SK-N-SH (cell line): ENCODE results near the gene ZNF526. TPM values are rescaled to one million over a fixed set of nuclear protein-coding genes. Genes with fewer than 3 reads are reported as not detected.

Experiments
- CTCF ChIP-seq: fragments of 200-600 bp; sonication (generic); IDR thresholded peaks from 2 replicates; pipeline ENCODE4 v1.6.1; 2017; ENCODE audit warnings: antibody characterized with exemption, mild to moderate bottlenecking, moderate library complexity
- EZH2phosphoT487 ChIP-seq: fragments of 200-600 bp; sonication (generic); IDR thresholded peaks from 2 replicates; pipeline ENCODE4 v1.6.1; 2017; ENCODE audit warnings: low read depth, mixed run types, mild to moderate bottlenecking, antibody characterized with exemption, moderate library complexity, borderline replicate concordance
- FOXJ3 ChIP-seq: sonication (generic); formaldehyde crosslinking; IDR thresholded peaks from 2 replicates; pipeline ENCODE4 v1.5.1; 2020; ENCODE audit warnings: mild to moderate bottlenecking, missing genetic modification reagents
- IRF3 ChIP-seq: fragments of 150-350 bp; IDR thresholded peaks from 2 replicates; pipeline ENCODE4 v1.6.1; 2016; ENCODE audit warnings: mild to moderate bottlenecking, low read depth, low read length
- JUND ChIP-seq: IDR thresholded peaks from 2 replicates; pipeline ENCODE4 v1.4.0; 2012
- MXI1 ChIP-seq: IDR thresholded peaks from 2 replicates; pipeline ENCODE4 v1.6.1; 2012; ENCODE audit warnings: mild to moderate bottlenecking, low read depth, low read length, improper control_type of control experiment
- NFIC ChIP-seq: IDR thresholded peaks from 2 replicates; pipeline ENCODE4 v1.4.0; 2012; ENCODE audit warnings: borderline replicate concordance
- PBX3 ChIP-seq: IDR thresholded peaks from 2 replicates; pipeline ENCODE4; 2012
- RAD21 ChIP-seq: IDR thresholded peaks from 2 replicates; pipeline ENCODE4 v1.6.1; 2012; ENCODE audit warnings: mild to moderate bottlenecking, low read length
- RFX5 ChIP-seq: IDR thresholded peaks from 2 replicates; pipeline ENCODE4 v1.6.1; 2012; ENCODE audit warnings: mild to moderate bottlenecking, improper control_type of control experiment, low read length
- SIN3A ChIP-seq: IDR thresholded peaks from 2 replicates; pipeline ENCODE4 v1.6.1; 2012; ENCODE audit warnings: low read depth, mild to moderate bottlenecking, low read length, moderate library complexity, borderline replicate concordance
- SMC3 ChIP-seq: IDR thresholded peaks from 2 replicates; pipeline ENCODE4 v1.6.1; 2012; ENCODE audit warnings: low read depth, low read length, improper control_type of control experiment
- TAF1 ChIP-seq: IDR thresholded peaks from 2 replicates; pipeline ENCODE4 v1.6.1; 2012; ENCODE audit warnings: low read depth, mild to moderate bottlenecking, low read length, moderate library complexity, borderline replicate concordance
- TEAD4 ChIP-seq: IDR thresholded peaks from 2 replicates; pipeline ENCODE4 v1.4.0; 2012; ENCODE audit warnings: mild to moderate bottlenecking, borderline replicate concordance; ENCODE audit not compliant: insufficient read depth
- USF2 ChIP-seq: fragments of 150-350 bp; IDR thresholded peaks from 2 replicates; pipeline ENCODE4 v1.6.1; 2017; ENCODE audit warnings: antibody characterized with exemption, low read length, low read depth, borderline replicate concordance
- YY1 ChIP-seq: IDR thresholded peaks from 2 replicates; pipeline ENCODE4 v1.4.0; 2012; ENCODE audit warnings: low read depth, mild to moderate bottlenecking
- ZBTB33 ChIP-seq: IDR thresholded peaks from 2 replicates; pipeline ENCODE4 v1.4.0; 2012; ENCODE audit warnings: low read depth, borderline replicate concordance
- polyA plus RNA-seq, 3 experiments: library from polyadenylated mRNA; depleted of rRNA; stranded (reverse); fragments of >200 nt; gene quantifications; 2 replicates each; pipeline ENCODE4 v1.2.3, GENCODE V29; 2012

ZNF526 gene
- polyA plus RNA-seq, 1 of the 3 experiments (the other 2 are of a cell fraction) = 3.5 TPM

GRCh38 chr19:42244347-42245220 is 24.5 kb downstream of the ZNF526 start (continued):
- peak; percentile 68 for TF ChIP-seq CTCF
- no peak for TF ChIP-seq FOXJ3 (CRISPR knock-in tag)
- TF ChIP-seq EZH2phosphoT487 = no peak
- peak; percentile 49; the same call in 1 of the 2 replicates for TF ChIP-seq USF2
- peak; percentile 42; the same call in 1 of the 2 replicates for TF ChIP-seq RAD21
- peak; percentile 1 for TF ChIP-seq JUND
- no peak for TF ChIP-seq IRF3
- peak; percentile 15; the same call in 1 of the 2 replicates for TF ChIP-seq NFIC
- peak; percentile 67 for TF ChIP-seq MXI1
- TF ChIP-seq SIN3A = peak; percentile 83; the same call in 1 of the 2 replicates
- no peak for TF ChIP-seq TEAD4
- TF ChIP-seq PBX3 = peak; percentile 36
- TF ChIP-seq YY1 = peak; percentile 70
- TF ChIP-seq ZBTB33 = peak; percentile 94
- no peak for TF ChIP-seq RFX5
- peak; percentile 45 for TF ChIP-seq SMC3
- TF ChIP-seq TAF1 = no peak; the same call in 1 of the 2 replicates
